Bronchial epithelial cell (primary cell): ENCODE results near the gene CELA3A. TPM values are rescaled to one million over a fixed set of nuclear protein-coding genes. Genes with fewer than 3 reads are reported as not detected.

Source experiments
- DNase-seq: peaks from one replicate; pipeline ENCODE4 v3.0.0-alpha.2; 2010; ENCODE audit warnings: low read depth
- FAIRE-seq: peaks from 2 replicates; lab custom pipeline; 2011; peaks lifted over from hg19 to GRCh38; lab: Jason Lieb, UNC
- H3K27me3 ChIP-seq: 2 replicates; pipeline ENCODE4 v1.5.1; 2011; ENCODE audit warnings: low read length; ENCODE audit not compliant: control insufficient read depth, insufficient read depth
- H3K36me3 ChIP-seq: 2 replicates; pipeline ENCODE4 v1.5.1; 2011; ENCODE audit warnings: low read length; ENCODE audit not compliant: control insufficient read depth, insufficient read depth
- H3K4me3 ChIP-seq: 2 replicates; pipeline ENCODE4 v1.5.1; 2011; ENCODE audit warnings: mild to moderate bottlenecking, low read depth, low read length, control low read depth
- total RNA-seq: library from RNA; depleted of rRNA; stranded (reverse); fragments of >200 nt; gene quantifications from 2 replicates; pipeline ENCODE4 v1.2.1, GENCODE V29; 2014
- TF ChIP-seq, protein P1 (sequence below): IDR thresholded peaks from 2 replicates; pipeline ENCODE4 v1.5.1; 2011; ENCODE audit warnings: mild to moderate bottlenecking, moderate library complexity, low read length, control low read depth, inconsistent platforms; ENCODE audit not compliant: insufficient read depth, severe bottlenecking

CELA3A gene
- total RNA-seq, 1 donor from 2014 or later: not detected

DNA sequence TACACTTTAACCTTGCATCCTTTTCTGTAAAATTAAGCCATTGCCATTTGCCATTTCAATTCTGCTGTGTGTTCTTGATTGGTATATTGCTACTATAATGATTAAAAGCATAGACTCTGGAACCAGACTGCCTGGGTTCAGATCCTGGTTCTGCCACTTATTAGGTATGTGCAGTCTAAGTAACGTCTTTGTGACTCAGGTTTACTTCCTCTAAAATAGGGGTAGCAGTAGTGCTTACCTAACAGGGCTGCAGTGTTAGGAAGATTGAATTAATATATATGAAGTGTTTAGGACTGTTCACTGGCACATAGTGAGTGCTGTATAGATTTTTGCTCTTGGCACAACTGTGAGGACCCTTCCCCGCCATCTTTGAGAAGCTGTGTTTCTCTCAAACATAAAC, 55.5 kb downstream of the CELA3A start:
- no peak overlapping the region for H3K4me3 ChIP-seq
- peaks cover 4% of the 10 kb centered on the region for H3K36me3 ChIP-seq
- FAIRE-seq (no peak), DNase-seq (no peak)
- no peaks in the 10 kb centered on the region for H3K27me3 ChIP-seq
- TF ChIP-seq, protein P1, sequence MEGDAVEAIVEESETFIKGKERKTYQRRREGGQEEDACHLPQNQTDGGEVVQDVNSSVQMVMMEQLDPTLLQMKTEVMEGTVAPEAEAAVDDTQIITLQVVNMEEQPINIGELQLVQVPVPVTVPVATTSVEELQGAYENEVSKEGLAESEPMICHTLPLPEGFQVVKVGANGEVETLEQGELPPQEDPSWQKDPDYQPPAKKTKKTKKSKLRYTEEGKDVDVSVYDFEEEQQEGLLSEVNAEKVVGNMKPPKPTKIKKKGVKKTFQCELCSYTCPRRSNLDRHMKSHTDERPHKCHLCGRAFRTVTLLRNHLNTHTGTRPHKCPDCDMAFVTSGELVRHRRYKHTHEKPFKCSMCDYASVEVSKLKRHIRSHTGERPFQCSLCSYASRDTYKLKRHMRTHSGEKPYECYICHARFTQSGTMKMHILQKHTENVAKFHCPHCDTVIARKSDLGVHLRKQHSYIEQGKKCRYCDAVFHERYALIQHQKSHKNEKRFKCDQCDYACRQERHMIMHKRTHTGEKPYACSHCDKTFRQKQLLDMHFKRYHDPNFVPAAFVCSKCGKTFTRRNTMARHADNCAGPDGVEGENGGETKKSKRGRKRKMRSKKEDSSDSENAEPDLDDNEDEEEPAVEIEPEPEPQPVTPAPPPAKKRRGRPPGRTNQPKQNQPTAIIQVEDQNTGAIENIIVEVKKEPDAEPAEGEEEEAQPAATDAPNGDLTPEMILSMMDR: no peak

DNA sequence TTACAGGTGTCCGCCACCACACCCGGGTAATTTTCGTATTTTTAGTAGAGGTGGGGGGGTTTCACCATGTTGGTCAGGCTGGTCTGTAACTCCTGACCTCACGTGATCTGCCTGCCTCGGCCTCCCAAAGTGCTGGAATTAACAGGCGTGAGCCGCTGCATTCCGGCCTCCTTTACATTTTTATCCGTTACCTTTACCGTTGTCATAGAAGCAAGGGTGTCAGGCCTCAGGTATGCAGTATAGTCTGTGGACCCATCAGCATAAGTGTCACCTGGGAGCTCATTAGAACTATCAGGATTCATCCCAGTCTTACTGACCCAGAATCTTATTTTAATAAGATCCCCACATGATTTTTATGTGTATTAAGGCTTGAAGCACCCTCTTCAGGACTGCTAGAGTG, 56.4 kb downstream of the CELA3A start:
- TF ChIP-seq, protein P1: no peak
- Histone ChIP-seq H3K36me3 (peaks cover 4% of the 10 kb centered on the region), H3K27me3 (no peaks in the 10 kb centered on the region), H3K4me3 (no peak overlapping the region)
- FAIRE-seq: no peak
- DNase-seq: no peak

Other genes with a start within 250 kb of the CELA3A start
- 23.4 and 29.6 TPM in 2 replicates for gene USP48, start 218.5 kb upstream of the CELA3A start, total RNA-seq
- gene LDLRAD2, start 189.4 kb upstream of the CELA3A start, total RNA-seq: under 0.01 TPM in 1 of 2 replicates, not detected in the other
- gene HSPG2, start 64.3 kb upstream of the CELA3A start, total RNA-seq: 28.7 and 36.1 TPM in 2 replicates
- gene CELA3B, start 24.6 kb upstream of the CELA3A start, total RNA-seq: not detected in 2 replicates
- 408 and 613 TPM in 2 replicates for gene CDC42, start 51.1 kb downstream of the CELA3A start, total RNA-seq
- gene WNT4, start 141.4 kb downstream of the CELA3A start, total RNA-seq: 1.1 and 22.1 TPM in 2 replicates